Sigmoid colon (tissue), 4 donors: ENCODE results near the gene TMEM164.

Source experiments
- EP300 ChIP-seq, 4 donors: sonication (generic); formaldehyde crosslinking; IDR thresholded peaks; one replicate each; pipeline ENCODE4 v1.6.1; 2017; ENCODE audit warnings: antibody characterized with exemption in 4 of 4
- POLR2A ChIP-seq, 2 donors: fragments of 450-650 bp; IDR thresholded peaks; one replicate each; pipeline ENCODE4 v1.6.1; 2016; ENCODE audit warnings: antibody characterized with exemption in 2 of 2, mild to moderate bottlenecking in 2 of 2, moderate library complexity in 2 of 2
- TF ChIP-seq, protein P1 (sequence below), 4 experiments: fragments of 450-650 bp in 3 of 4; fragments of 200-600 bp in 1 of 4; IDR thresholded peaks; one replicate each; pipeline ENCODE4 v1.5.1; 2016 to 2019; ENCODE audit warnings: antibody characterized with exemption in 4 of 4, mild to moderate bottlenecking in 3 of 4, moderate library complexity in 2 of 4

DNA sequence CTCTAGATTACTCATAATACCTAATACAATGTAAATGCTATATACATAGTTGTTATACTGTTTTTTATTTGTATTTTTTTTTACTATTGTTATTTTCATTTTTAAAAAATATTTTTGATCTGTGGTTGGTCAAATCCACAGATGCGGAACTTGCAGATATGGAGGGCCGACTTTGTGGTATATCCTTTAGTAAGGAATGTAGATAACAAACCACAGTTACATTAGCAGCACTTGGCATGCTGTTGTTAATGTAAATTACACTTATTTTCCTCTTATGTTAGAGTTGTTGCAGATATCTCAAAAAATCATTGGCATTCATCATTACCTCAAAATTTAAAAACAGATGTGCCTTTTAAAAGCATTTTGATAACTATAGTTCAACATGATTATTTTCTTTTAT lies 151.0 kb downstream of the TMEM164 start:
- TF ChIP-seq, protein P1, sequence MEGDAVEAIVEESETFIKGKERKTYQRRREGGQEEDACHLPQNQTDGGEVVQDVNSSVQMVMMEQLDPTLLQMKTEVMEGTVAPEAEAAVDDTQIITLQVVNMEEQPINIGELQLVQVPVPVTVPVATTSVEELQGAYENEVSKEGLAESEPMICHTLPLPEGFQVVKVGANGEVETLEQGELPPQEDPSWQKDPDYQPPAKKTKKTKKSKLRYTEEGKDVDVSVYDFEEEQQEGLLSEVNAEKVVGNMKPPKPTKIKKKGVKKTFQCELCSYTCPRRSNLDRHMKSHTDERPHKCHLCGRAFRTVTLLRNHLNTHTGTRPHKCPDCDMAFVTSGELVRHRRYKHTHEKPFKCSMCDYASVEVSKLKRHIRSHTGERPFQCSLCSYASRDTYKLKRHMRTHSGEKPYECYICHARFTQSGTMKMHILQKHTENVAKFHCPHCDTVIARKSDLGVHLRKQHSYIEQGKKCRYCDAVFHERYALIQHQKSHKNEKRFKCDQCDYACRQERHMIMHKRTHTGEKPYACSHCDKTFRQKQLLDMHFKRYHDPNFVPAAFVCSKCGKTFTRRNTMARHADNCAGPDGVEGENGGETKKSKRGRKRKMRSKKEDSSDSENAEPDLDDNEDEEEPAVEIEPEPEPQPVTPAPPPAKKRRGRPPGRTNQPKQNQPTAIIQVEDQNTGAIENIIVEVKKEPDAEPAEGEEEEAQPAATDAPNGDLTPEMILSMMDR (IDR thresholded peaks at IDR 0.05) = no peak
- TF ChIP-seq POLR2A (IDR thresholded peaks at IDR 0.05) (no peak), EP300 (IDR thresholded peaks at IDR 0.05) (no peak)
